ENCODE data around the gene KIF26B. TPM values are rescaled to one million over a fixed set of nuclear protein-coding genes. Genes with fewer than 3 reads are reported as not detected.
"Not testable (repeated sequence)": the region's sequence is repeated elsewhere in the genome, so short reads cannot be mapped to it uniquely, and the experiment has no call there.

The KIF26B gene
- total and polyA plus RNA-seq, 5 donors, result 0.11 to 0.41 (median 0.29) TPM

DNA sequence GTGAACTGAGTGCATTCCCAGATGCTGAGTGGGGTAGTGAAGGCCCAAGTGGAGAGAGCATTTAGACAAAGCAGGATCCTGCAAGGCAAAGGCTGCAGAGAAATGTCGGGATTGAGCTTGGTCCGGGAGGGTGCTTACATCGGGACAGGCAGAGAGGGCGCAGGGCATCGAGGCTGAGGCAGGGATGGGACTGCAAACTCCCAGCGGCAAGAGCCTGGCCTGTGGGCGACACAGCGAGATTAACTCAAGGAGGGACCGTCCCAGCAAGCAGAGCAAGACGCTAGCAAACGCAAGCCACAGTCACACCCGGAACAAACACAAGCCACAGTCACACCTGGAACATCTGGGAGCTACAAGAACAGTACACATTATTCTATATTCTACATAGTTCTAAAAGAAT lies 537.5 kb downstream of the KIF26B start:
- ATAC-seq (no peak), DNase-seq (no peak)
- Histone ChIP-seq H3K9me3 (ENCODE audit: control insufficient read depth, low read length) (no peaks in the 10 kb centered on the region), H3K4me3 (ENCODE audit: low read length) (no peak overlapping the region), H3K27ac (ENCODE audit: low read length) (no peak overlapping the region), H3K27me3 (ENCODE audit: control insufficient read depth, insufficient read depth) (no peaks in the 10 kb centered on the region), H3K4me1 (ENCODE audit: control insufficient read depth, insufficient read depth, low read length) (no peaks in the 10 kb centered on the region)
- 95% methylated on average over 12 of the region's 12 CpGs for WGBS
- intact Hi-C loops (cut with DNase I), result no loop called here

DNA sequence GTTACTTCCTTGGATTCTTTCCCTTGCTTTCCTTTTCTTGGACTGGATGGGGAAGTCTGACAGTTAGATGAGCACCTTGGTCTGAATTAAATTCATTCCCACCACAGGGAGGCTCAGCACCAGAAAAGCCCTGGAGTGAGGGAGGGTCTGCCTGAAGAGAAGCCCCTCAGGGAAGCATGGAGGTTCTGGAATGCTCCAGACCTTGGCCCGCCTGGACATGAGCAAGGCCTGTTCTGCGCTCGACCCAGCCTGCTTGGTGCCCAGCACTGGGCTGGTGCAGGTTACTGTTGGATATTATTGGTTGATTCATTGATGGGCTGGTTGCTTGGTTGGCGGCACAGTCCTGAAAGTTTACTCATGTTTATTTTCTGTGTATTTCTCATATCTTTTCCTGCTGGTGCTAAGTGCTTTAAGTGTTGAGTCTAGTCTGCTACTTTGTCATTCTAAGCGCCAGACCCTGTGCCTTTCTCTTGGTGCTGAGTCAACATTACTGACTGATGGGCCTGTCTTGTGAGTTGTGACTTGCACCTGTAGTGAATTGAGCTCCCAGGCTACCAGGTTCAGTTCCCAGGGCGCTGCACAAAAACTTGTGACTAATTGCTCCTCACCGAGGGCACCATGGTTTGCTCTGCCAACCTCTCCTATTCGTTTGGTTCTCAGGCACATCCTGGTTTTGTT lies 538.5 kb downstream of the KIF26B start:
- intact Hi-C loops (cut with DNase I), result no loop called here

DNA sequence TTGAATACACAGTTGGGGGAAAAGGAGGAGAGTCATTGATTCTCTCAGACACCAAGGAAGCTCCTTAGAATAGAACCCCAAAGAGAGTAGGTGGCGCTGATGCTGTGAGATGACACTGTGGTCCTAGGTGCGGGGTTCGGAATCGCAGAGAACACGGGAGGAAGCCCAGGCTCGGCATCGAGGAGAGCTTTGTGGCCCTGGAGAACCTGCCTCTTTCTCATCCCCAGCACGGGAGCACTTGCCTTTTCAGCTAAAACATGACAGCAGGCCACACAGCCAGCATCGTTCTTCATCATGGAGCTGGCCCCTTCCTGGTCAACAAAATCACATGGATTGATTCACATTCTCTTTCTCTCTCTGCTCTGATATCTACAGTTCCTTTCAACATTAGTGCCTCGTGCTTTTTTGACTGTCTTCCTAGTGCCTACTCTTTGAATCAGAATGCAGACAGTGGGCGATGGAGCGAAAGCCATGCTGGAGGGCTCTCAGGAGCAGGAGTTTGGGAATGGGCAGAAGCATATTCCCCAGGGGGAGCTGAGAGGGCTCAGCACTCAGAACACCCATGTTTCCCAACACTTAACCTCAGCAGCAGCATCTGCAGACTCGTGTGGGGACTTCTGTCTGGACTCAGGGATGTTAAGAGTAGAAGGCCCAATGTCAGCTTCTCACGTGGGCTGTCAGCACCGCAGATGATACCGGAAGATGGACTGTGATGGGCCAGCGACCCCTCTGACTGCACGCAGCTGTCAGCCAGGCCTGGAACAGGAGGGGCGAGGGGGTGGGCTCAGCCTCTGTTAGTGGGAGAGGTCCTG lies 539.4 kb downstream of the KIF26B start:
- Histone ChIP-seq H3K27me3 (ENCODE audit: control insufficient read depth, insufficient read depth) (no peaks in the 10 kb centered on the region), H3K27ac (ENCODE audit: low read length) (no peak overlapping the region), H3K9me3 (ENCODE audit: control insufficient read depth, low read length) (no peaks in the 10 kb centered on the region), H3K4me1 (ENCODE audit: control insufficient read depth, insufficient read depth, low read length) (no peaks in the 10 kb centered on the region), H3K4me3 (ENCODE audit: low read length) (no peak overlapping the region)
- no peak for ATAC-seq
- intact Hi-C loops (cut with DNase I), result no loop called here
- no peak for DNase-seq
- WGBS, result 85% methylated on average over 19 of the region's 19 CpGs

More for the DNA sequence above, 538.5 kb downstream of the KIF26B start:
- Histone ChIP-seq H3K27ac (ENCODE audit: low read length) (no peak overlapping the region), H3K4me1 (ENCODE audit: control insufficient read depth, insufficient read depth, low read length) (no peaks in the 10 kb centered on the region), H3K27me3 (ENCODE audit: control insufficient read depth, insufficient read depth) (no peaks in the 10 kb centered on the region), H3K4me3 (ENCODE audit: low read length) (no peak overlapping the region), H3K9me3 (ENCODE audit: control insufficient read depth, low read length) (no peaks in the 10 kb centered on the region)
- WGBS, result 84% methylated on average over 8 of the region's 8 CpGs
- ATAC-seq (no peak), DNase-seq (no peak)

DNA sequence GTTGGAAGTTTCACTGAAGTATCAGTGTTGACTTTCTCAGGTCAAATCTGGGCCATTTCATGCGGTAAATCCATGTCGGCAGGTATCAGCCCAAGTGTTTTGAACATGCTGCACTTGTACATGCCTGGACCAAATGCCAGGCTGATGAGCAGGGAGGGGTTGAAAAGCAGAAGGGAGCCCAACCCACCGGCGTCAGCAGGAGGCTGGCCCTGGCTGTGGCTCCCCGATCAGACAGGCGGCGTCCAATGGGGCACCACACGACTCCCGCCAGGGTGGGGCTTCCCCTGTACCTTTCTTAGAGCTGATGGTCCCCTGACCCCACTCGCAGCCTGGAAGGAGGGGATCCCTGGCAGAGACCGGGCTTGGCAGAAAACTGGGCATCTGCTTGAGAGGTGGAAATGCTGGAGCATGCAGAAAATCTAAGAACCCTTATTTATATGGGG lies 540.0 kb downstream of the KIF26B start:
- WGBS, result 67% methylated on average over 11 of the region's 11 CpGs
- Histone ChIP-seq H3K9me3 (ENCODE audit: control insufficient read depth, low read length) (no peaks in the 10 kb centered on the region), H3K4me3 (ENCODE audit: low read length) (no peak overlapping the region), H3K27ac (ENCODE audit: low read length) (no peak overlapping the region), H3K27me3 (ENCODE audit: control insufficient read depth, insufficient read depth) (no peaks in the 10 kb centered on the region), H3K4me1 (ENCODE audit: control insufficient read depth, insufficient read depth, low read length) (no peaks in the 10 kb centered on the region)
- DNase-seq (no peak), ATAC-seq (no peak)
- intact Hi-C loops (cut with DNase I), result no loop called here

DNA sequence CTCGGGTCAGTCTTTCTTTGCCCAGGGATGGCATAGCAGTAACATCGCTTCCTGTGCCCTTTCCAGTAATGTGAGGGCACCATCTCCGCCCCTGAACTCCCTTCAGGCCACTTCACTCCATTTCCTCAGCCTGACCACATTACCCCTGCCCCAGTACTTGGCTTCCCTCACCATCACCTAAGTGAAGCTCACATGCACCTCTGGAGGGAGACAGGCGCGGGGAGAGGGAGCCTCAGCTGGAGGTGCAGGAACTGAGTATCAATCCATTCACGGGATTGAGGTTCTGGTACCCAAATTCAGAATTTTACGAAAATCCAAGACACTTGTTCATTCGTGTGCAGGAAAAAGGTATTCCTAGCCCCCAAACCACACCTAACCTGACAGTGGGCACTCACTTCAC lies 540.4 kb downstream of the KIF26B start:
- 80% methylated on average over 8 of the region's 8 CpGs for WGBS
- Histone ChIP-seq H3K4me3 (ENCODE audit: low read length) (no peak overlapping the region), H3K9me3 (ENCODE audit: control insufficient read depth, low read length) (no peaks in the 10 kb centered on the region), H3K4me1 (ENCODE audit: control insufficient read depth, insufficient read depth, low read length) (no peaks in the 10 kb centered on the region), H3K27me3 (ENCODE audit: control insufficient read depth, insufficient read depth) (no peaks in the 10 kb centered on the region), H3K27ac (ENCODE audit: low read length) (no peak overlapping the region)
- intact Hi-C loops (cut with DNase I), result no loop called here
- ATAC-seq (no peak), DNase-seq (no peak)

DNA sequence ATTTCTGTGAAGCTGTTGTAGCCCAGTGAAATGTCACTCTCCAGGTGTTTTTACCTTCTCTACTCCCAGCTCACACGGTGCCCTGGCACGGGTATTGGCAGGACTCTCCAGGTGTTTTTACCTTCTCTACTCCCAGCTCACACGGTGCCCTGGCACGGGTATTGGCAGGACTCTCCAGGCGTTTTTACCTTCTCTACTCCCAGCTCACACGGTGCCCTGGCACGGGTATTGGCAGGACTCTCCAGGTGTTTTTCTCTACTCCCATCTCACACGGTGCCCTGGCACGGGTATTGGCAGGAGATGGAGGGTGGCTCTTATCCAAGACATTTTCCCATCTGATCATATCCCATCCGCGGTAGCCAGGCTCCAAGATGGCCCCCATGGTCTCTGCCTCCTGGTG lies 540.9 kb downstream of the KIF26B start:
- H3K9me3 ChIP-seq (ENCODE audit: control insufficient read depth, low read length); intact Hi-C loops (cut with DNase I); H3K27ac ChIP-seq (ENCODE audit: low read length); ATAC-seq; H3K4me1 ChIP-seq (ENCODE audit: control insufficient read depth, insufficient read depth, low read length); H3K4me3 ChIP-seq (ENCODE audit: low read length); DNase-seq; H3K27me3 ChIP-seq (ENCODE audit: control insufficient read depth, insufficient read depth): not testable (repeated sequence)
- 94% methylated on average over 8 of the region's 11 CpGs for WGBS

DNA sequence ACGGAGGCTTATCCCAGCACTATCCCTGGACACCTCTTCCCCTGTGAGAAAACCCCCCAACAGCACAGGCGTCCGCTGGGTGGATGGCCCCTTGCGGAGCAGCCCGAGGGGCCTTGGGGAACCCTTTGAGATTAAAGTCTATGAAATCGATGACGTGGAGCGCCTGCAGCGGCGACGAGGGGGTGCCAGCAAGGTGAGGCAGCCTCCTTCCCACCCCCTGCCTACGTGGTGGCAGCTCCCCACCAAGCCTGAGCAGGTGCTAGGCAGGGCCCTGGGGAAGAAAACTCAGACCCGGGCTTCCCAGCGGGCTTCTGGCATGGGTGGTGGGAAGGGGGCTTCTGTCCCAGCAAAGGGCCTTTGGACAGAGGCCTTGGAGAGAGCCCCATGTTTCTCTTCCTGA lies 543.3 kb downstream of the KIF26B start:
- WGBS, result 97% methylated on average over 14 of the region's 14 CpGs
- intact Hi-C loops (cut with DNase I), result no loop called here
- no peak for ATAC-seq

DNA sequence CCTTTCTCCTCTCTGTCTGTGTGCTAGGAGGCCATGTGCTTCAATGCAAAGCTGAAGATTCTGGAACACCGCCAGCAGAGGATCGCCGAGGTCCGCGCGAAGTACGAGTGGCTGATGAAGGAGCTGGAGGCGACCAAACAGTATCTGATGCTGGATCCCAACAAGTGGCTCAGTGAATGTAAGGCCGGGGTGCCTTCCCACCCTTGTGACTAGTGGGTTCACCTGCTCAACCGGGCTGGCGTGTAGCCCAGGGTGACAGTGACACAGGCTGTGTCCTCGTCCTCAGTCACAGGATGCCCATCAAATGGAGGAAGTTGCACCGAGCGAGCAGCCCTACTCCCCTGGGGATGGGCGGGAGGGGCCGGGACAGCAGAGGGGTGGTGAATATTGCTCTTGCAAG lies 544.1 kb downstream of the KIF26B start:
- 79% methylated on average over 16 of the region's 16 CpGs for WGBS
- H3K27ac ChIP-seq (ENCODE audit: low read length), result no peak overlapping the region
- intact Hi-C loops (cut with DNase I), result no loop called here

More for the DNA sequence above, 543.3 kb downstream of the KIF26B start:
- no peaks in the 10 kb centered on the region for H3K9me3 ChIP-seq (ENCODE audit: control insufficient read depth, low read length)
- H3K27me3 ChIP-seq (ENCODE audit: control insufficient read depth, insufficient read depth), result no peaks in the 10 kb centered on the region
- H3K4me1 ChIP-seq (ENCODE audit: control insufficient read depth, insufficient read depth, low read length), result no peaks in the 10 kb centered on the region
- H3K27ac ChIP-seq (ENCODE audit: low read length), result no peak overlapping the region
- DNase-seq, result no peak
- H3K4me3 ChIP-seq (ENCODE audit: low read length), result no peak overlapping the region

DNA sequence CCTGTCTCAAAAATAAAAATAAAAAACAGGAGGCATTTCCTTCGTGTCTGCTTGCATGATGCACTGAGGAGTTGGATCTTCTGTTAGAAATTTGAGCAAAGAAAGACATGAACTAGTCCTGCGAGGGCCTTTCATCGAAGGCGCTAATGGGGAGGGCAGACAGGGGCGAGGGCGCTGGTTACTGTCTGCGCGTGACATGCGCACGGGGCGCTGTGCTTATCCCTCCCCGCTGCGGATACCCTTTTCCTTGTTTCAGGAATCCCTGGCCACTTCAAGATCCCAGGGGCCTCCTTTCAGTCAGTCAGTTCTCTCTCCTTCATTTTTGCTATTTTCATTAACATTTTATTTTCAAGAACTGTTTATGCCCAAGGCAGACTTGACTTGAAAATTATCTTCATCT lies 545.8 kb downstream of the KIF26B start:
- no peak for ATAC-seq
- no peaks in the 10 kb centered on the region for H3K9me3 ChIP-seq (ENCODE audit: control insufficient read depth, low read length)

More for the DNA sequence above, 544.1 kb downstream of the KIF26B start:
- ATAC-seq, result no peak
- H3K9me3 ChIP-seq (ENCODE audit: control insufficient read depth, low read length), result no peaks in the 10 kb centered on the region
- H3K4me1 ChIP-seq (ENCODE audit: control insufficient read depth, insufficient read depth, low read length), result no peaks in the 10 kb centered on the region
- H3K27me3 ChIP-seq (ENCODE audit: control insufficient read depth, insufficient read depth), result no peaks in the 10 kb centered on the region
- DNase-seq, result peak in 1 of 3 donors; percentile 50
- no peak overlapping the region for H3K4me3 ChIP-seq (ENCODE audit: low read length)

DNA sequence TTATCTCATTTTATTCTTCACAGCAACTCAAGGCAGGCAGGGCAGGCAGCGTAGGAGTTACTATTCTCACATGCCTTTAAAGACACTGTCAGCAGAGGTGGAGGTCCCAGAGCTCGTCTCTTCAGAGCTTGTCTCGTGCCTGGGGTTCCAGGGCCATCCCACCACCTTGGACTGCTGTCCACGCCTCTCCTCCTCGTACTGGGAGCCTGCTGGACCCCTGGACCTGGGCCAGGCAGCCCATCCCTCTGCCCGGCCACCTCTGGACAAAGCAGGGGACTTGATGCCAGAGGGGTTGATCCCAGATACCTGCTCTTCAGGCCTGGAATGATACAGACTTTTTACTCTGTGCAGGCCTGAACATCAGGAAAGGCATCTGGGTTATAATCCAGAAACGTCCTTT lies 546.8 kb downstream of the KIF26B start:
- no peak for DNase-seq
- Histone ChIP-seq H3K27me3 (ENCODE audit: control insufficient read depth, insufficient read depth) (no peaks in the 10 kb centered on the region), H3K9me3 (ENCODE audit: control insufficient read depth, low read length) (no peaks in the 10 kb centered on the region), H3K4me3 (ENCODE audit: low read length) (no peak overlapping the region), H3K4me1 (ENCODE audit: control insufficient read depth, insufficient read depth, low read length) (no peaks in the 10 kb centered on the region), H3K27ac (ENCODE audit: low read length) (no peak overlapping the region)
- 91% methylated on average over 7 of the region's 7 CpGs for WGBS
- ATAC-seq, result no peak
- intact Hi-C loops (cut with DNase I), result no loop called here

More for the DNA sequence above, 545.8 kb downstream of the KIF26B start:
- intact Hi-C loops (cut with DNase I), result no loop called here
- Histone ChIP-seq H3K27me3 (ENCODE audit: control insufficient read depth, insufficient read depth) (no peaks in the 10 kb centered on the region), H3K4me3 (ENCODE audit: low read length) (no peak overlapping the region), H3K4me1 (ENCODE audit: control insufficient read depth, insufficient read depth, low read length) (no peaks in the 10 kb centered on the region), H3K27ac (ENCODE audit: low read length) (no peak overlapping the region)
- DNase-seq, result no peak
- WGBS, result 96% methylated on average over 13 of the region's 13 CpGs

DNA sequence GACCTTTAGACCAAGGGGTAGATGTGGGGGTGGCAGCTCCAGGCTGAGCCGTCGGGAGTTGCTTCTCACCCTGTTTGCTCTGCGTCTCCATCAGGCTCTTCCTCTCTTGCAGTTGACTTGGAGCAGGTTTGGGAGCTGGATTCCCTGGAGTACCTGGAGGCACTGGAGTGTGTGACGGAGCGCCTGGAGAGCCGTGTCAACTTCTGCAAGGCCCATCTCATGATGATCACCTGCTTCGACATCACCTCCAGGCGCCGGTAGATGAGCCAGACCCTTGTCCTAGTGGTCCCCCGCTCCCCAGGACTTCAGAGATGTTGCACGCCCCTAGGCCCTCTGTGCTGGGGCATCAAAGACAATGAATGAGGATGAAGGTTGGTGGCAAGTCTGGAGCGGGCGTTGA lies 547.6 kb downstream of the KIF26B start:
- DNase-seq (no peak), ATAC-seq (no peak)
- Histone ChIP-seq H3K9me3 (ENCODE audit: control insufficient read depth, low read length) (no peaks in the 10 kb centered on the region), H3K4me3 (ENCODE audit: low read length) (no peak overlapping the region), H3K27me3 (ENCODE audit: control insufficient read depth, insufficient read depth) (no peaks in the 10 kb centered on the region), H3K27ac (ENCODE audit: low read length) (no peak overlapping the region), H3K4me1 (ENCODE audit: control insufficient read depth, insufficient read depth, low read length) (no peaks in the 10 kb centered on the region)
- 95% methylated on average over 13 of the region's 13 CpGs for WGBS
- intact Hi-C loops (cut with DNase I), result no loop called here
